Parathyroid adenoma (tissue), 2 donors: Measurements from ENCODE around the gene TMEM87A.

Source experiments
- H2AFZ ChIP-seq: fragments of 300-600 bp; sonication (generic); one replicate; pipeline ENCODE4 v1.7.0; 2017; ENCODE audit warnings: antibody characterized with exemption, mild to moderate bottlenecking
- H3K27ac ChIP-seq: fragments of 300-600 bp; sonication (generic); one replicate; pipeline ENCODE4 v1.7.0; 2017
- H3K27me3 ChIP-seq: fragments of 300-600 bp; sonication (generic); one replicate; pipeline ENCODE4 v1.7.0; 2017; ENCODE audit warnings: low read length; ENCODE audit not compliant: control insufficient read depth, insufficient read depth
- H3K36me3 ChIP-seq: fragments of 300-600 bp; sonication (generic); one replicate; pipeline ENCODE4 v1.7.0; 2017; ENCODE audit warnings: low read length; ENCODE audit not compliant: control insufficient read depth, insufficient read depth
- H3K4me1 ChIP-seq: fragments of 300-600 bp; sonication (generic); one replicate; pipeline ENCODE4 v1.7.0; 2017; ENCODE audit warnings: control low read depth
- H3K4me2 ChIP-seq: fragments of 300-600 bp; sonication (generic); one replicate; pipeline ENCODE4 v1.7.0; 2017; ENCODE audit warnings: low read length
- H3K4me3 ChIP-seq: fragments of 300-600 bp; sonication (generic); one replicate; pipeline ENCODE4 v1.7.0; 2017; ENCODE audit warnings: low read depth, low read length
- H3K79me2 ChIP-seq: fragments of 300-600 bp; sonication (generic); one replicate; pipeline ENCODE4 v1.7.0; 2017; ENCODE audit warnings: control low read depth
- H3K9ac ChIP-seq: fragments of 300-600 bp; sonication (generic); one replicate; pipeline ENCODE4 v1.7.0; 2017; ENCODE audit warnings: mild to moderate bottlenecking
- H3K9me3 ChIP-seq: fragments of 300-600 bp; sonication (generic); one replicate; pipeline ENCODE4 v1.7.0; 2017; ENCODE audit warnings: low read length; ENCODE audit not compliant: control insufficient read depth
- TF ChIP-seq, protein P1 (sequence below): fragments of 300-600 bp; sonication (generic); IDR thresholded peaks from one replicate; pipeline ENCODE4 v1.7.0; 2017; ENCODE audit warnings: antibody characterized with exemption, mild to moderate bottlenecking
- donor health status: primary hyperparathyroidism.

The TMEM87A gene

DNA sequence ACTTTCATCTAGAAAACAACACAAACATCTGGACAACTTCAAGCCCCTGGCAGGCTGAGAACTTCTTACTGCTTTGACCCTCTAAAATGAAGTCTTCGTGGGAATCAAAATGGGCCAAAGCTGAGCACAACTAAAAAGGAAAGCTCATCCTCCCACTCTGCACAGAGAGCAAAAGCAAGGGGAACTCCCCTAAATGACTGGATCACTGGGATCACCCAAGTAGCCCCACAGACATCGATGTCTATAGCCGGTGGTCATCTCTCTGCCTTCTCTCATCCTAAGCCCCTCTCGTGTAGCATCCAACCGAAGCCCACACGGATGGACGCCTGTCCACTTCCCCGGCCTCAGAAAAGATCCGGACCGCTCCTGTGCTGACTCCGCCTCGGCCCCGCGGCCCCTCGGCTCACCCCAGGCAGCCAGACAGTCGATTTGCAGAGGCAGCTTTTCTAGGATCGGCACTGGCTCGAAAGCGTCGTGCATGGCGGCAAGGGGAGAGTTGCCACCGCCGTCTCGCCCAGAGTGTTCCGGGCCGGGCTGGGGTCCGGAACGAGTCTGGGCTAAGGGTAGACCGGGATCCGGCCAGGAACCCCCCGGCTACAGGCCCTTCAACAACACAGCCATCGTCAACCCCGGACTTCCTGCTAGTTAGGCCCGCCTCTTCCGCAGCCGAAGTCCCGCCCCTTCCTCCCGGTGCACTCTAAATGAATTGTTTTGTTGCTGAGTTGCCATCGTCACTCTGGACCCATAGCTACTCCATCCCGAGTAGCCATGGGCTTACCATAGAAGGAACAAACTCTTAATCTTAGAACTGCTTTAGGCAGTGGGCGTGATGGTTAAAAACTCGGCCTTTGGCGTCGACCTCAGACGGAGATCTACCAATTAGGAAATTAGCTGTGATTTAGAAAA lies 65.3 kb downstream of the TMEM87A start, which contains the start of gene VPS39:
VPS39 (minus strand) TSS at position 631 of the 906 bp plus-strand sequence; CDS start at position 480, 151 bp downstream.
- Histone ChIP-seq H2AFZ (peak within 1 kb of the TSS; percentile 69), H3K79me2 (peaks cover 8% of the 10 kb centered on the region), H3K4me2 (peak within 1 kb of the TSS; percentile 70), H3K4me3 (peak within 1 kb of the TSS; percentile 93), H3K36me3 (no peaks in the 10 kb centered on the region), H3K27ac (peak within 1 kb of the TSS; percentile 64), H3K9me3 (no peaks in the 10 kb centered on the region), H3K9ac (peak within 1 kb of the TSS; percentile 21), H3K4me1 (peaks cover 6% of the 10 kb centered on the region), H3K27me3 (no peaks in the 10 kb centered on the region)
- TF ChIP-seq, protein P1, sequence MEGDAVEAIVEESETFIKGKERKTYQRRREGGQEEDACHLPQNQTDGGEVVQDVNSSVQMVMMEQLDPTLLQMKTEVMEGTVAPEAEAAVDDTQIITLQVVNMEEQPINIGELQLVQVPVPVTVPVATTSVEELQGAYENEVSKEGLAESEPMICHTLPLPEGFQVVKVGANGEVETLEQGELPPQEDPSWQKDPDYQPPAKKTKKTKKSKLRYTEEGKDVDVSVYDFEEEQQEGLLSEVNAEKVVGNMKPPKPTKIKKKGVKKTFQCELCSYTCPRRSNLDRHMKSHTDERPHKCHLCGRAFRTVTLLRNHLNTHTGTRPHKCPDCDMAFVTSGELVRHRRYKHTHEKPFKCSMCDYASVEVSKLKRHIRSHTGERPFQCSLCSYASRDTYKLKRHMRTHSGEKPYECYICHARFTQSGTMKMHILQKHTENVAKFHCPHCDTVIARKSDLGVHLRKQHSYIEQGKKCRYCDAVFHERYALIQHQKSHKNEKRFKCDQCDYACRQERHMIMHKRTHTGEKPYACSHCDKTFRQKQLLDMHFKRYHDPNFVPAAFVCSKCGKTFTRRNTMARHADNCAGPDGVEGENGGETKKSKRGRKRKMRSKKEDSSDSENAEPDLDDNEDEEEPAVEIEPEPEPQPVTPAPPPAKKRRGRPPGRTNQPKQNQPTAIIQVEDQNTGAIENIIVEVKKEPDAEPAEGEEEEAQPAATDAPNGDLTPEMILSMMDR: no peak

DNA sequence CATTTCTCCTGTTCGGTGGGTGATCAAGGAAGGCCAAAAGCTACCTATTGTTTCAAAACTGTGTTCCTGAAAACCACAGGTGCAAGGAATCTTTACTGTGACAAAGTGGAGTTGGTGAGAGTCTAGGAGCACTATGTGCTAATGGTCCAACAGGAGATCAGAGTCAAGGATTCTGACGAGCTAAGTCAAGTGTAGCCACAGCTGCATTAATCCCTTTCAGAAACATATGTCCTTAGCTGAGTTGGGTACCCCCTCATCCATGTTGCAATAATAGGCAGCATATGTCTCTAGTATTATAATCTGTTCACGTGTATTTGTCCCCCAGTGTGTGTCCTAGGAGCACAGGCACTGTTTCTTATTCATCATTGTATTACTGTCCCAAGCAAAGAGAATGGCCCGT lies 66.8 kb downstream of the TMEM87A start:
- Histone ChIP-seq H3K79me2 (peaks cover 13% of the 10 kb centered on the region), H3K4me2 (no peak overlapping the region), H3K4me1 (peaks cover 6% of the 10 kb centered on the region), H3K9me3 (no peaks in the 10 kb centered on the region), H3K4me3 (no peak overlapping the region), H2AFZ (no peak overlapping the region), H3K27ac (no peak overlapping the region), H3K9ac (no peak overlapping the region), H3K27me3 (no peaks in the 10 kb centered on the region), H3K36me3 (no peaks in the 10 kb centered on the region)
- TF ChIP-seq, protein P1: no peak

DNA sequence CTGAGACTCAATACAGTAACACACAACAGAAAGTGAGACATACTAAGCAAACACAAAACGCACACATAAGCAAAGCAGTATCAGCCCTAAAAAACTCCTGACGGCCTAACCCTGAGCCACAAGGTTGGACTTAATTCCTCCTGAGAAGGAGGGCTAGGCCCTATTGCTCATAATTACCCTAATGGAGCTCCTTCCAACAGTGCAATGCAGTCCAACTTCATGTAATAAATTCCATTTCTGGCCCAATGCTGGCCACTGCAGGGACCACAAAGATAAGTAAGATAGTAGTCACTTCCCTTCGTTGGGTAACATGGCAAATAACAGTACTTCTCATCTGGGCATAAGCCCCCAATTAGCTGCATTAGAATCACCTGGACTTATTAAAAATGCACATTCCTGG lies 69.3 kb downstream of the TMEM87A start:
- Histone ChIP-seq H3K4me1 (peaks cover 6% of the 10 kb centered on the region), H3K79me2 (peaks cover 20% of the 10 kb centered on the region), H3K4me2 (no peak overlapping the region), H3K9me3 (no peaks in the 10 kb centered on the region), H3K27ac (no peak overlapping the region), H3K36me3 (no peaks in the 10 kb centered on the region), H2AFZ (no peak overlapping the region), H3K9ac (no peak overlapping the region), H3K27me3 (no peaks in the 10 kb centered on the region), H3K4me3 (no peak overlapping the region)
- TF ChIP-seq, protein P1: no peak

DNA sequence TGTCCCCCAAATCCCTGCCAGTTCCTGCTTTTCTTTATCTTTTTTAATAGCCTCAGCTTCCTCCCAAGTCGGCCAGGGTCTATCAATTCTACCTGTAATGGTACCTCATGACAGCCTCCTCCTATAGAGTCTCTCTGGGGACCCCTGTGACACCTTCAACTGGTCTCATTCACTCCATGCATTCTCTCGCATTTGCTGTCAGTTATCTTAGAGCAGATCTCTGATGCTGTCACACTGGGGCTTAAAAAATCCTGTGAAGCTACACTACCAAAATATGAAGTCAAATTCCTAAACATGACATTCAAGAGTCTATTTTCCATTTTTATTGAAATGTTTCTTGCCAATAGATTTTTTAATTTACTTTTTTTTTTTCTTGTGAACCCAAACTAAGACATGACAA lies 70.6 kb downstream of the TMEM87A start:
- TF ChIP-seq, protein P1: no peak
- Histone ChIP-seq H2AFZ (no peak overlapping the region), H3K27me3 (no peaks in the 10 kb centered on the region), H3K36me3 (no peaks in the 10 kb centered on the region), H3K4me3 (no peak overlapping the region), H3K4me2 (no peak overlapping the region), H3K9me3 (no peaks in the 10 kb centered on the region), H3K4me1 (peaks cover 6% of the 10 kb centered on the region), H3K27ac (no peak overlapping the region), H3K79me2 (peaks cover 17% of the 10 kb centered on the region), H3K9ac (no peak overlapping the region)
